ENCODE measurements around the gene TTYH1.

Gene TTYH1

DNA sequence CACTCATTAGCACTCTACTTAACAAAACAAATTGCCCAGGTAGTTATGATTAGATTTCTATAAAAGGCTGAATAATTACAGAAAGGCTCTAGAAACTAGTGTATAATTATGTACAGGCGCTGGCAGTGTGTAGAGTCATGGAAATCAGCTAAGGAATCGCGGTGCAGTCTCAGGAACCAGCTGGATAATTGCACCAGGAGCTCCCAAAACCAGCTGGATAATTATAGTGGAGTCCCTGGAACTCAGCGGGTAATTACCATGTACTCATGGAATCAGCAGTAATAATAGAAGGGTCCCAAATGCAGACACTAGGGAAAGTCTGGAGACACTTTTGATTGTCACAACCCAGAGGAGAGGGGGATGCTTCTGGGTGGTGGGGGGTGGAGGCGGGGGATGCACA, 23.2 kb upstream of the TTYH1 start:
- no peak for ATAC-seq
- no peak for DNase-seq

DNA sequence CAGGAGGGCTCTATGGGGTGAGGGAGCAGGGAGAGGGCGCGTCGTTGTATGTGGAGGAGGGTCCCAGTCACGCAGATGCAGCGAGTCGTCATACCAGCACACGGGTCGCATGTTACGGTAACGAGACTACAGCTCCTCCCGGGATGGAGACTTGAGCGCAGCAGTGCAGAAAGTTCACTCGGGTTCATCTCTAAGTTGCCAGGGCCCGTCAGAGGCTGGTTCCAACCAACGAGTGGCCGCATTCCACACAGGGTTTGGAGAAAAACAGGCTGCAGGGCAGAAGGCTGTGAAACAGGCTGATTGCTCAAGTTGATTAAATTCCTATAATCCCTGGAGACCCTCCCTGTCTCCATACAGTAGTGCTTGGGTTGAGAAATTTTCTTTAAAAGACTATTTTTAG, 21.9 kb upstream of the TTYH1 start:
- ATAC-seq, result no peak
- no peak for DNase-seq

DNA sequence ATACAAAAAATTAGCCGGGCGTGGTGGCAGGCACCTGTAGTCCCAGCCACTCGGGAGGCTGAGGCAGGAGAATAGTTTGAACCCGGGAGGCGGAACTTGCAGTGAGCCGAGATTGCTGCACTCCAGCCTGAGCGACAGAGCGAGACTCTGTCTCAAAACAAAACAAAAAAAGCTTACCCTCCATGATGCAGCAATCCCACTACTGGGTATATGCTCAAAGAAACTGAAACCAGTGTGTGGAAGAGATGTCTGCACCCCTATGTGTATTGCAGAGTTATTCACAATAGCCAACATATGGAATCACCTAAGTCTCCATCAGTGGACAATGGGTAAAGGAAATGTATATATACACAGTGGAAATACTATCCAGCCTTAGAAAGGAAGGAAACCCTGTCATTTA, 19.6 kb upstream of the TTYH1 start:
- no peak for DNase-seq
- no peak for ATAC-seq

DNA sequence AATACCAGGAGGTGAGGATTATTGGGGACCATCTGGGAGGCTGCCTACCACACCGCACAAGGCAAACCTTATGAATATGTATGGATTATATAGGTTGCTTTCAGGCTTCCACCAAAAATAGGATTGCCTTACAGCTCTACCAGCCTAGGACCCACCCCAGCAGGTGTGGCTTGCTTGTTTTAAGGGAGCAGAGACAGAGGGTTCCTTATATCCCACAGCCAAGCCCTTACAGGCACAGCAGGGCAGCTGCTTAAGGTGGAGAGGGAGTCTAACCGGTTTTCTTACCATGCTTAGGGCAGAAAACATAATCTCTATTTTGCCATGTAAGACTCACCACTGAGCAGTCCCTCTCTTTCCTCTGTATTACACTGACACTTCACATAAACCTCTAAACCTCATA, 16.1 kb upstream of the TTYH1 start:
- no peak for ATAC-seq
- DNase-seq, result no peak

DNA sequence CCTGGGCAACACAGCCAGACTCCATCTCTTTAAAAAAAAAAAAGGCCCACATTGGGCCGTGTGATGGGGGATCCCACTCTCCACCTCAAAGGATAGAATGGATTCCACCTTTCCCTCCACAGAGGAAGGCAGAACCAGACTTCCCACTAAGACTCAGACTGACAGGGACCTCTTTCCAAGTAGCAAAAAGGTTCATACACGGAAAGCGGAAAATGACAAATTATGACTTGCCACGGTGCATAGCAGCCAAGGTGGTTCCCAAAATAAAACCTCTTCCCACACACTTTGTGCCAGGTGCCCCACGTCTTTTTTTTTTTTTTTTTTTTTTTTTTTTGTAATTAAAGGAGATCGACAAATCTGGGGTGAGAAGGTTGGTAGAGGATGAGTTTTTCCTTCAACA, 14.4 kb upstream of the TTYH1 start:
- ATAC-seq, result no peak
- DNase-seq, result no peak

DNA sequence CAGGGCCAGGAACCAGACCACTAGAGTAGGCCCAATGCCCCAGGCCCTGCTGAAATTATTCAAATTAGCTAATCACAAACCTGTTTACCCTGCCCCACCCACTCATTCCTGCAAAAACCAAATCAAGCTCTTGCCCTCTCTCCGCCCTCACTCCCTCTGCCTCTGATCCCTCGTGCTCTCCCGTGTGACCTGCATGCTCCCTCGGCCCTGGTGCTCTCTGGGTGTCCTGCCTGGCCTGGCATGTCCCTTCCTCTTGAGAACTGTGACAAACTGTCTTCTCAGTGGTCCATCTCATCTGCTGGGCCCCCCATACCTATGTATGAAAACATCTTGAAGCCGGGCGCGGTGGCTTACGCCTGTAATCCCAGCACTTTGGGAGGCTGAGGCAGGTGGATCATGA, 12.2 kb upstream of the TTYH1 start:
- no peak for DNase-seq
- ATAC-seq, result no peak

DNA sequence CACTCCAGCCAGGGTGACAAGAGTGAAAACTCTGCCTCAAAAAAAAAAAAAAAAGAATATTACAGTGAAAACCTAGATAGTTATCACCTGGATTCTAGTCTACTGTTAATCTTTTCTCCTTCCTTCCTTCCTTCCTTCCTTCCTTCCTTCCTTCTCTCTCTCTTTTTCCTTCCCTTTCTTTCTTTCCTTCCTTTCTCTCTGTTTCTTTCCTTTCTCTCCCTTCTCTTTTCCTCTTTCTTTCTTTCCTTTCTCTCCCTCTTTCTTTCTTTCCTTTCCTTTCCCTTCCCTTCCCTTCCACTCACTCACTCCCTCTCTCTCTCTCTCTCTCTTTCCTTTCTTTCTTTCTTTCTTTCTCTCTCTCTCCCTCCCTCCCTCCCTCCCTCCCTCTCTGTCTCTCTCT, 9.6 kb upstream of the TTYH1 start:
- DNase-seq (no peak), ATAC-seq (no peak)

DNA sequence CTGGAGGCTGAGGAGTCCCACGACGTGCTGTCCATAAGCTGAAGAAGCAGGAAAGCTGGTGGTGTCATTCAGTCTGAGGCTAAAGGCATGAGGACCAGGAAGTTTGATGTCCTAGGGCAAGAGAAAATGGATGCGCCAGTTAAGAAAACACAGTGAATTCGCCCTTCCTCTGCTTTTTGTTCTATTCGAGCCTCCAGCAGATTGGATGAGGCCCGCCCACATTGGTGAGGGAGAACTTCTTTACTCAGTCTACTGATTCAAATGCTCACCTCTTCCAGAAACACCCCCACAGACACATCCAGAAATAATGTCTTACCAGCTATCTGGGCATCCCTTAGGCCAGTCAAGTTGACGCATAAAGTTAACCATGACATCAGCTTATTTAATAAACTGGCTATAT, 7.5 kb upstream of the TTYH1 start:
- no peak for DNase-seq

DNA sequence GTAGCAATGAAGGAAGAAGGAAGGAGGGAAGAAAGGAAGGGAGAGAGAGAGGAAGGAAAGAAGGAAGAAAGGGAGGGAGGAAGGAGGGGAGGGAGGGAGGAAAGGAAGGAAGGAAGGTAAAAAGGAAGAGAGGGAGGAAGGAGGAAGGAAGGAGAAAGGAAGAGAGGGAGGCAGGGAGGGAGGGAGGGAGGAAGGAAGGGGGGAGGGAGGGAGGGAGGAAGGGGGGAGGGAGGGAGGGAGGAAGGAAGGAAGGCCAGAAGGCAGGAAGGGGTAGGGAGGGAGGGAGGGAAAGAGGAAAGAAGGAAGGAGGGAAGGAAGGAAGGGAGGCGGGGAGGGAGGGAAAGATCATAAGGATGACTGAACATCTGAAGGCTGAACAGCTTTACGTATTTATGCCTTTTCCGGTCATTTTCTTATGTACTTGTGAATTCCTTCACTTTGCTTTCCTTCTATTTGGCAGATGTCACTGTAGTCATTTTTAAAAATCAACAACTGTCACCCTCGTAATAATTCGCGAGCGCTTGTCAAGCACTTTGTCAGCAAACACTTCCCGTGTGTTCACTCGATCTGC, 6.7 kb upstream of the TTYH1 start:
- DNase-seq (no peak), ATAC-seq (no peak)

More for the DNA sequence above, 7.5 kb upstream of the TTYH1 start:
- ATAC-seq, result no peak

DNA sequence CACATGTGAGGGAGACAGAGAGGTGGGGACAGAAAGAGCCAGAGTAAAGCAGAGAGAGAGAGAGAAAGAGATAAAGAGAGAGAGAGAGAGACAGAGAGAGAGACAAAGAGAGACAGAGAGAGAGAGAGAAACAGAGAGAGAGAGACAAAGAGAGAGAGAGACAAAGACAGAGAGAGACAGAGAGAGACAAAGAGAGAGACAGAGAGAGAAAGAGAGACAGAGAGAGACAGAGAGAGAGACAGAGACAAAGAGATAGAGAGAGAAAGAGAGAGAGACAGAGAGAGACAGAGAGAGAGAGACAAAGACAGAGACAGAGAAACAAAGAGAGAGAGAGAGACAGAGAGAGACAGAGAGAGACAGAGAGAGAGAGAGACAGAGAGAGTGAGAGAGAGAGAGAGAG, 4.2 kb upstream of the TTYH1 start:
- ATAC-seq (no peak), DNase-seq (no peak)

DNA sequence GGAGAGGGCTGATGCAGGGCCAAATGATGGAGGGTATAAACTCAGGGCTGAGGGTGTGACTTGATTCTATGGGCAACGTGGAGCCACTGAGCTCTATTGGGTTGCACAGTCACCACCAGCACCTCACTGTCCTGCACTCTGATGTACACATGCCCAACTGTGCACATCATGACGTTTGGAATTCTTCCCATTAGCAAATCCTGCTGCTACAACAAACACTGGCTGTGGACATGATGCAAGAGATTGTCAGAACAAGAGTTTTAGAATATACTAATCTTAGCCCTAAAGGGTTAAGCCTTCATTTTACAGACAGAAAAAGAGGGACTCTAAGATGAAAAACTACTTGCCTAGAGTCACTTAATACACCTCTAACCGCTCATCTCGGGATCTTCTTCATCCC, 2.4 kb upstream of the TTYH1 start:
- DNase-seq (no peak), ATAC-seq (no peak)

DNA sequence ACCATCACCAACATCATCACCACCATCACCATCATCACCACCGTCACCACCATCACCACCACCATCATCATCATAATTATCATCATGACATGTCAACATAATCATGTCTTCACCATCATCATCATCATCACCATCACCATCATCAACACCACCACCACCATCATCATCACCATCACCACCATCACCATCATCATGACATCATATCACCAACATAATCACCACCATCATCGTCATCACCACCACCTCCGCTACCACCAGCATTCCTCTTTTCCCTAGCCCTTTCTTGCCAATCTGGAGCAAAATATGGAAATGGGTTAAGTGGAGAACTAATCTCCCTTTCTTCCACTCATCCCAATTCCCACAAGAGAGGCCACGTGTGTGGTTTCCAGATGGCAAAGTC, 1.1 kb upstream of the TTYH1 start:
- DNase-seq (no peak), ATAC-seq (no peak)

DNA sequence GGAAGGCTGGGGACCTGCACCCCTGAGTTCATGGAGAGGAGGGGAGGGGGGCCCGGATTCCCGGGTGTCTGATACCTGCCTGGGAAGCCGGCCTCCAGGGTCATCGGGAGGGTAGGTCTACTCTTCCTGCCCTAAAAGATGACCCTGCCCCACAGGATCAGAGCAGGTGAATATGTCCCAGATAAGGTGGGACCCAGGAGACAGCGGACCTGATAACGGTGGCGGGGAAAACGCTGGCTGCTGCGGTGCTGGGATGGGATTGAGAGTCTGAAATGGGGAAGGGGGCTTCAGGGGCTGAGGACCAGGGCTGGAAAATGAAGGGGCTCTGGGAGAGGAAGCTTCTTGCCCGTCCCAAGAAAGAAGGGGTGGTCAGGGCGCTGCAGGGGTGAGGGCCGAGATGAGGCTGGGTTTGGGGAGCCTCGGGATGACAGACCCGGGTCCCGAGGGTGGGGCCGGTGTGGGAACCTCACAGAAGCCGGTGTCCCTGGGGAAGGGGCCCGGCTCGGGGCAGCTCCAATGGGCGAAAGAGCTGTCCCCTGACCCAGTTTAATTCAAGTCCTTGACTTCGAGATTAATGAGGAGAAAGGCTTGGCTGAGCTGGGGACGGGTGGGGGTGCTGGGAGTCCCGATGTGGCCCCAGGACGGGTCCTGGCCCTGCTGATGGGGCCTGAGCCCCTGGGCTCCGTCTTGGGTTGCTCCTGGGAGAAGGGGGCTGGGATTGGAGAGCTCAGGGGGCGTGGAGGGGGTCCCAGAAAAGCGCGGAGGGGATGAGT, 823 bp downstream of the TTYH1 start:
- no peak for ATAC-seq
- no peak for DNase-seq

DNA sequence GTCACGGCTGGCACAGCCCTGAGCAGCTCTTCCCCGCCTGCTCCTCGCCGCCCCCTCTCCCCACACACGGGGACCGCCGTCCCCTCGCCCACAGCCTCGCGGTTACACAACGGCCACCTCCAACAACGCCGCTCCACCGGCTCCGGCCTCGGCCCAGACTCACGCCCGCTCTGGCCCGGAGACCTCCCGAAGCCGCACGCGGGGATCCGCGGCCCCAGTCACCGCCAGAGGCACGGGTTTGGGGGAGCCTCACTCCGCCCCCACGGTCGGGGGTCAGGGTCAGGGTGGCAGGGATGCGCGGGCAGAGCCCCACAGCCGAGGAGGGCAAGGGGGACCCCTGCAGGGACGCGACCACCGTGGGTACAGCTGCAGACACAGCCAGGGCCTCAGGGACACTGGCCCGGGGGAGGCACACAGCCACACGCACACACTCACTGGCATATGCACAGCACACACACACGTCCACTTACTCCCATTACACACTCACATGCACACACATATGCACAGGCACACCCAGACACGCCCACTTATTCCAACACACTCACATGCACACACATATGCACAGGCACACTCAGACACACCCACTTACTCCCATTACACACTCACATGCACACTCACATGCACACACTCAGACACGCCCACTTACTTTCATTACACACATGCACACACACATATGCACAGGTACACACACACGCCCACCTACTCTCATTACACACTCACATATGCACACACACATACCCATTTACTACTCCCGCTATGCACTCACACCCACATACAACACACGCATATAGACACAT, 1.6 kb downstream of the TTYH1 start:
- ATAC-seq (no peak), DNase-seq (no peak)

DNA sequence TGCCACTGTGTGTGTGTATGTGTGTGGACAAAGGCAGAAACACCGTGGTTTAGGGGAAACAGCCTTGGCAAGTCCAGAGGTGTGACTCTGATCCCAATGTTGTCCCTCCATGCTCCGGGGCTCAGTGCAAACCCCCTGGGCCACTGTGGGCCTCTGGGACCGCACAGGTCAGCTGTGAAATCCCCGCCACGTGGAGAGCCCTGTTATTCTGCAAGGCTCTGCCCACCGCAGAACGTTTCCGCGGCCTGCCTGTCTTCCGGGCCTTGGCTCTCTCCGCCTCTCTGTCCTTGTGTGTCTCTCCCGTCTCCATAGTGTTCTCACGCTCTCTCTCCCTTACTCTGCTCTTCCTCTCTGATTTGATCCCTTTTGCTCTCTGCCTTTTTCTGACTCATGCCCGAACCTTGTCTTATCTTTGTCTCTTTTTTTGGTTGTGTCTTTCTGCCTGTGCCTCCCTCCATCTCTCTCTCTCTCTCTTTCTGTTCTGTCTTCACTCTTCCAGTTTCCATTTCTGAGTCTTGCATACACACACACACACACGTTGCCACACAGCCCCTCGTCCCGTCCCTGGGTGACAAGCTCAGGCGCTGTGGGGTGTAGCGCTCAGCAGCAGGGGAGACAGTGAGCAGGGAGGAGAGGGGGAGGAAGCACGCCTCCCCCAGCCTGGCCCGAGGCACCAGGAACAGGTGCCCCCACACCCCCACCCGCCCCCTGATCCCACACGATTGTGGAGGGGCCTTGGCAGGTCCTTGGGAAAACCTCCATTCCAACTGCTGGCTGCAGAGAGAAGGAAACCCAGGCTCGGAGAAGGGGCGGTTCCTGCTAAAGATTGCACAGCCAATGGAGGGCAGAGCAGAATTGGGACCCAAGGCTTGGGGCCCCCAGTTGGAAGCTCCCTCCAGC, 3.0 kb downstream of the TTYH1 start:
- DNase-seq, result peak; percentile 58
- peak; percentile 69 for ATAC-seq

DNA sequence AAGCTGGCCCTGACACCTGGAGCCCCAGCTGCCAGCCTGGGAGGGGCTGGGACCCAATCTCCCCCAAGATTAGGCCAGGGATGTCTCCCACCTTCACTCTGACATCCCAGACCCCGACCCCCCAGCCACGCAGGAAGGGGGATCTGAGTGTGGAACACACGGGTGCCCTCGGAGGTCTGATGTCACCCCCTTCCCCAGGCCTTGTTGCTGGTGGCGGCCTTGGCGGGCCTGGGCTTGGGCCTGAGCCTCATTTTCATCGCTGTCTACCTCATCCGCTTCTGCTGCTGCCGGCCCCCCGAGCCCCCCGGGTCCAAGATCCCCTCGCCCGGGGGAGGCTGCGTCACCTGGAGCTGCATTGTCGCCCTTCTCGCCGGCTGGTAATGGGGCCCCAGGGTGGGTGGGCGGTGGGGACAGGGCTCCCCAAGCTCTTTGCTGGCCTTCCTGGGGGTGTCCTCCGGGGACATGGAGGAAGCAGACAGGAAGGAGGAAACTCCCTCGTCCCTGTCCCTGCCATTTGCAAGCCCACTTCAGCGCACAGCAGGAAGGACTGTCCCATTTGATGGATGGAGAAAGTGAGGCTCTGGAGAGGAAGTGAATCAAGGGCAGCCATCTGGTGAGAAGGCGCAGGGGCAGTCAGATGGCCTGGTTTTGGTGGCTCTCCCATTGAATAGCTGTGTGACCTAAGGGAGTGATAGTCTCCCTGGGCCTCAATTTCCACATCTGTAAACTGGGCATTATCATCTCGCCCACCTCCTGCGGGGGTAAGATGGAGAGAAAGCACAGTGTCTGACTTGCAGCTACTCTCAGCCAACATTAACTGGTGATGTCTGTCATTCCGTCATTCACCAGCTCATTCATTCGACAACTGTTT, 3.9 kb downstream of the TTYH1 start:
- no peak for ATAC-seq
- no peak for DNase-seq

DNA sequence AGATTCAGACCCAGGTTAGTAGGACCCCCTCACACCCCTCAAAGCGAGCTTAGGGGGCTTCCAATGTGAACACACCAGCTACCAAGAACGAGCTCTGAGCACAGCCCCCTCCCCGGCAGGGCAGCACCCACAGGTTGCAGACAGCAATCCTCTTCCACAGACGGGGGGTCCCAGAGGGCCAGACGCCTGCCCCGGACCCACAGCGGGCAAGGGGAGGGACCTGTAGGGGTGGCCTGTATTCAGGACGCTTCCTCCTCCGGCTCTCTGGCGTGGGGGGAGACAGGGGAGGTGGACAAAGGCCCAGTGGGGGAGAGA, 4.8 kb downstream of the TTYH1 start:
- DNase-seq (no peak), ATAC-seq (no peak)

DNA sequence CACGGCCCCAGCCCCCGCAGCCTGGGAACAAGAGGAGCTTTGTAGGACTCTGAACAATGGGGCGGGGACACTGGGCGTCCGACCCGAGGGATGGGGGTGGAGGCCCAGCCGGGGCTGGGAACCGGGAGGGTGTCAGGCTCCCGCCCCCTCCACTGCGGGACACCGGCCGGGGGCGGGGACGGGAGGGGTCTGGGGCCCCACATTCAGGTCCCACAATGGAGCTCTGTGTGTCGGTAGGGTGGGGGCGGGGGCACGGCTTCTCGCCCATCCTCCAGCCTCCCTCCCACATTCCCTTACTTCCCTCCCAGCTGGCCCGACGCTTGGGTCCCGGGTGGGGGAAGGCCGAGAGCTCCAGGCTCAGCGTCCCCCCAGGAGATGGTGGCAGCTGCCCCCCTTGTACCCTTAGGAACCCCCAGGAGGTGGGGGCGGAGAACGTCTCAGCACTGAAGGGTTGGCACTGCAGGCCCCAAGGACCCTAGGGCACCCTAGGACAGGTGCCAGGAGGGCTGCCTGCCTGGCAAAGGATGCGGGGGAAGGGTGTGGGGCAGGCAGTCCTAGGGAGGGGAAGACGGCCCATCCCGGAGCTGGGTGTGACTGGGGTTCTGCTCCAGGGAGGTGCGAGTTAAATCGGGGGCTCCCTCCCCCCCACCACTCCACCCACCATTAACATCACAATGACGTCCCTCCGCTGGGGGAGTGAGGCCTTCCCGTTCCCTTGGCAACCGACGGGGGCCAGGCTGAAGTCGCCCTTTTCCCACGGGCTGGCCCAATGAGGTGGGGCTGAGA, 5.3 kb downstream of the TTYH1 start:
- DNase-seq, result no peak
- no peak for ATAC-seq

DNA sequence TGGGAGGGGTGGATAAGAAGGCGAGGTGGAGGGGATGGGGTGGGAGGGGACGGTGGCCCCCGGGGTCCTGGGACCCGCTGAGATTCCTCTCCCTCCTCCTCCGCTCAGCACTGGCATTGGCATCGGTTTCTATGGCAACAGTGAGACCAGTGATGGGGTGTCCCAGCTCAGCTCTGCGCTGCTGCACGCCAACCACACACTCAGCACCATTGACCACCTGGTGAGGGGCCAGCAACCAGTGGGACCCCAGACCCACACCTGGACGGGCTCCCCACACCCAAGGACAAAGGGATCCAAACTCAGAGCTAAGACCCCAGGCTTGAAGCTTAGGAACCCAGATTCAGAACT, 5.9 kb downstream of the TTYH1 start:
- DNase-seq (no peak), ATAC-seq (no peak)

DNA sequence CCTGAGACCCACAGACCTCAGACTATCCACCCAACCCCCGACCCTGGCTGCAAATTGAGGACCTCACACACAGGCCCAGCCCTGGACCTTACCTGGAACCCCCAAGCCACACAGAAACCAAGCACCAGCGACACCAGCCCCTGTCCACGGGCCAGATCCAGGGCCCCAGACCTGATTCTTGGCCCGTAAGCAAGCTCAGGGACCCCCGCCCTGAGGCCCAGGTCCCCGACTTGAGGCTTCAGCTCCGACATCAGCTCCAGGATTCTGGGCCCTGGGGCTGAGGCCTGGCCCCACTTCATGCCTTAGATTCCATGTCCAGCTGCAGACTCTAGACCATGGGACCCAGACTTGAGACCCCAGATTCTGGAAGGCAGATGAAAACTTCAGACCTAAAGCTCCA, 6.3 kb downstream of the TTYH1 start:
- no peak for DNase-seq
- no peak for ATAC-seq

DNA sequence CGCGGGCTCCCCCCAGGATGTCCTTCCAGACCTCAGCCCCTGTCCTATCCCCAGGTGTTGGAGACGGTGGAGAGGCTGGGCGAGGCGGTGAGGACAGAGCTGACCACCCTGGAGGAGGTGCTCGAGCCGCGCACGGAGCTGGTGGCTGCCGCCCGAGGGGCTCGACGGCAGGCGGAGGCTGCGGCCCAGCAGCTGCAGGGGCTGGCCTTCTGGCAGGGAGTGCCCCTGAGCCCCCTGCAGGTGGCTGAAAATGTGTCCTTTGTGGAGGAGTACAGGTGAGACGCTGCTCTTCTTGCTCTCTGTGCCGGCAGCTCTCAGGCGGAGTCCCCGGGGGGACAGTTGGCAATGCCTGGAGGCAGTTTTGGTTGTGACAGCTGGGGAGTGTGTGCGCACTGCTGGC, 6.9 kb downstream of the TTYH1 start:
- ATAC-seq (no peak), DNase-seq (no peak)
